Naive thymus-derived CD4-positive, alpha-beta T cell (primary cell): ENCODE results near the gene CTBP2. TPM values are rescaled to one million over a fixed set of nuclear protein-coding genes. Genes with fewer than 3 reads are reported as not detected.

Experiments
- ATAC-seq: fragments of 150-1000 bp; cut with Tn5 transposase; 2 replicates; pipeline ENCODE4 v1.10.0; 2021; ENCODE audit warnings: mild to moderate bottlenecking, moderate library complexity
- CTCF ChIA-PET: fragments of 350-600 bp; sonication (Branson Sonifier 250); formaldehyde crosslinking; loops from one replicate; lab custom pipeline; 2021; ENCODE audit warnings: antibody characterized with exemption; lab: Charles Lee
- POLR2A ChIA-PET: fragments of 350-600 bp; sonication (Branson Sonifier 250); formaldehyde crosslinking; loops from one replicate; lab custom pipeline; 2021; ENCODE audit warnings: antibody characterized with exemption, inconsistent platforms; lab: Charles Lee
- DNase-seq, 9 donors: peaks; one replicate each; pipeline versions ENCODE4 v3.0.0 to v3.0.0-alpha.2; 2020 to 2022; ENCODE audit warnings: mixed read lengths in 1 of 9
- H3K27ac ChIP-seq: one replicate; pipeline ENCODE4 v1.7.0; 2013; ENCODE audit warnings: mild to moderate bottlenecking, low read depth, low read length, moderate library complexity
- H3K27me3 ChIP-seq, 2 donors: one replicate each; pipeline ENCODE4 v1.7.0; 2013; ENCODE audit warnings: low read length in 2 of 2, mild to moderate bottlenecking in 2 of 2, moderate library complexity in 2 of 2; ENCODE audit not compliant: control insufficient read depth in 2 of 2, insufficient read depth in 2 of 2
- H3K36me3 ChIP-seq, 3 experiments: 1 replicate in 2 of 3; 2 replicates in 1 of 3; pipeline ENCODE4 v1.7.0; 2013; ENCODE audit warnings: low read length in 3 of 3, mild to moderate bottlenecking in 3 of 3, moderate library complexity in 1 of 3; ENCODE audit not compliant: insufficient read depth in 3 of 3, control insufficient read depth in 2 of 3
- H3K4me1 ChIP-seq, 2 donors: one replicate each; pipeline ENCODE4 v1.7.0; 2013; ENCODE audit warnings: low read length in 2 of 2, mild to moderate bottlenecking in 2 of 2, moderate library complexity in 1 of 2; ENCODE audit not compliant: control insufficient read depth in 2 of 2, insufficient read depth in 2 of 2
- H3K4me3 ChIP-seq: 2 replicates; pipeline ENCODE4 v1.7.0; 2013; ENCODE audit warnings: mild to moderate bottlenecking, low read length
- H3K9me3 ChIP-seq, 3 experiments: 1 replicate in 2 of 3; 2 replicates in 1 of 3; pipeline ENCODE4 v1.7.0; 2013; ENCODE audit warnings: low read length in 3 of 3; ENCODE audit not compliant: control insufficient read depth in 2 of 3
- H3K27ac Mint-ChIP-seq, 9 donors: one replicate each; pipeline ENCODE4 v1.8.0; 2020 to 2022; ENCODE audit warnings: mixed read lengths in 9 of 9, mild to moderate bottlenecking in 8 of 9, moderate library complexity in 5 of 9, inconsistent platforms in 2 of 9
- H3K27me3 Mint-ChIP-seq, 5 donors: one replicate each; pipeline ENCODE4 v1.8.0; 2021 to 2022; ENCODE audit warnings: mixed read lengths in 5 of 5, mild to moderate bottlenecking in 1 of 5
- H3K36me3 Mint-ChIP-seq, 5 donors: one replicate each; pipeline ENCODE4 v1.8.0; 2020 to 2022; ENCODE audit warnings: mixed read lengths in 5 of 5, mild to moderate bottlenecking in 3 of 5, inconsistent platforms in 1 of 5
- H3K4me1 Mint-ChIP-seq, 7 donors: one replicate each; pipeline ENCODE4 v1.8.0; 2020 to 2022; ENCODE audit warnings: mixed read lengths in 7 of 7, mild to moderate bottlenecking in 3 of 7, inconsistent platforms in 1 of 7
- H3K4me3 Mint-ChIP-seq, 10 donors: one replicate each; pipeline ENCODE4 v1.8.0; 2020 to 2022; ENCODE audit warnings: mild to moderate bottlenecking in 10 of 10, mixed read lengths in 10 of 10, moderate library complexity in 6 of 10, inconsistent platforms in 2 of 10
- H3K9me3 Mint-ChIP-seq, 11 donors: one replicate each; pipeline ENCODE4 v1.8.0; 2020 to 2022; ENCODE audit warnings: mixed read lengths in 11 of 11, mild to moderate bottlenecking in 4 of 11, inconsistent platforms in 1 of 11, moderate library complexity in 1 of 11
- intact Hi-C, 2 donors: fragments of 100-400 bp; cut with micrococcal nuclease; formaldehyde crosslinking; loops; one replicate each; pipeline ENCODE4 v1.15.1; 2023
- polyA plus RNA-seq, 2 donors: library from polyadenylated mRNA; unstranded; fragments of 300-500 nt; fragmentation: Illumina TruSeq; gene quantifications; one replicate each; pipeline ENCODE4 v1.2.3, GENCODE V29; 2021
- total RNA-seq, 6 experiments: library from RNA in 5 of 6; stranded (reverse) in 5 of 6; gene quantifications; 1 replicate in 5 of 6; 2 replicates in 1 of 6; pipeline ENCODE4 v1.2.3 and lab custom pipeline; 2021 to 2026

Gene CTBP2
- total and polyA plus RNA-seq, 7 experiments from 2014 or later, result 0.05 to 39.5 (median 1.7) TPM; not detected in 1

DNA sequence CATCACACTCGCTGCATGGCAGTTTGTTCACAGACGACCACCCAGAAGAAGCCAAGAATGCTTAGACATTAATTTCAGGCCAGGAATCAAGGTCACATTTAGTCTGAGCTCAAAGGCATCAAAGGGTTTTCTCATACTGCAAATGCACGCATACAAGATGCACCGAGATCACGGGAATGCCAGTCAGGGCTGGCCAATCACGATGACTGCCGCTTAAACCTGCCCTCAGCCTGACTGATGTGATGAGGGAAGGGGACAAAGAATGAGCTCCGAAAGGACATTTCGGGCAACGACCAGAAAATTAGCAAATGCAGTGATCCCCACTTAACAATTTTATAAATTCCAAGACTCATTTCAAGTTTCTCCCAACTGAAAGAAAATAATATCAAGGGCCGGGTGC lies 20.2 kb downstream of the CTBP2 start:
- no peaks in the 10 kb centered on the region for H3K36me3 ChIP-seq
- no peaks in the 10 kb centered on the region for H3K9me3 ChIP-seq
- ChIA-PET CTCF (no interaction called here), POLR2A (no interaction called here)
- intact Hi-C loops, result no loop called here
- Mint-ChIP-seq H3K4me3 (no peak overlapping the region), H3K9me3 (no peaks in the 10 kb centered on the region), H3K36me3 (no peaks in the 10 kb centered on the region), H3K27ac (no peak overlapping the region), H3K4me1 (peaks cover 0 to 3% (median 0%) of the 10 kb centered on the region in 7 donors), H3K27me3 (peaks cover 0 to 35% (median 7%) of the 10 kb centered on the region in 5 donors)
- DNase-seq (no peak), ATAC-seq (no peak)
- no peaks in the 10 kb centered on the region for H3K27me3 ChIP-seq
- no peaks in the 10 kb centered on the region for H3K4me1 ChIP-seq
- no peak overlapping the region for H3K4me3 ChIP-seq
- H3K27ac ChIP-seq, result no peak overlapping the region

DNA sequence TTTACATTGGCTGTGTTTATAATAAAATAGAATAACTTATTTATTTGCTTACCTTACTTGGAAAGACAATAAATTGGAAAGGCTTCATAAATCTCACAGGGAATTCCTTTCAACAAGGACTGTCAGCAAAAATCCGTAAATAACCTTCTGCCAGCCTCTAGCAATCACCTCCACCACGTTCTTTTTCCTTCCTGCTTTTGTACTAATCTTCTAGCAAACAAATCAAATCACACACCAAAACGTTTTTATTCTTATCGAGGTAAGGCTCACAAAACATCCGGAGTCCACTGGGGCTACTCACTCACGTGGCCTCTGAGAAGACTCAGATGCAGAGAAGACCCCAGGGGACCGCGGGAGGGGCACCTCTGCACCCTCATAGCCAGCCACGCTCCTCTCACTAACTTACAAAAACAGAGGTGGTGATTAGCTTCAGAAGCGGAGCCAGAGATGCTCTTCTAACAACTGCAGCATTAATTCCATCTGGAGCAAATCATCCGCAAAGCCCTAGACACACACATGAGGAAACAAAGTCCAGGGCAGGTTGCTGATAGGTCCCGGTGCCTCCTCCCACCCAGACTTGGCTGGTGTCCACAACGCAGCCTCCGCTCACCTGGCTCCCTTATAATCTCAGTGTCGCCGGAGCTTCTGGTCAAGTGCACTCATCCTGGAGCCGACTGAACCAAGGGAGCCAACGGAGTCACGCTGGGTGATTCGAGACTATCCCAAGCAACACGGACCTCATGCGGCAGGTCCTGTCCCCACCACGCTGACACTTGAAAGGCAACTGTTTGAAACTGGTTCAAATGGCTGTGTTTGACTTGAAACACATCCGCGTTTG lies 22.5 kb downstream of the CTBP2 start:
- no peaks in the 10 kb centered on the region for H3K27me3 ChIP-seq
- no peaks in the 10 kb centered on the region for H3K4me1 ChIP-seq
- Mint-ChIP-seq H3K4me1 (peaks cover 0 to 3% (median 0%) of the 10 kb centered on the region in 7 donors), H3K9me3 (no peaks in the 10 kb centered on the region), H3K36me3 (no peaks in the 10 kb centered on the region), H3K4me3 (no peak overlapping the region), H3K27ac (peak overlapping the region in 1 of 9 donors; percentile 17), H3K27me3 (peaks cover 0 to 28% (median 5%) of the 10 kb centered on the region in 5 donors)
- H3K36me3 ChIP-seq, result no peaks in the 10 kb centered on the region
- ATAC-seq, result no peak
- no peak overlapping the region for H3K4me3 ChIP-seq
- ChIA-PET POLR2A (no interaction called here), CTCF (no interaction called here)
- intact Hi-C loops, result no loop called here
- no peak for DNase-seq
- H3K27ac ChIP-seq, result no peak overlapping the region
- no peaks in the 10 kb centered on the region for H3K9me3 ChIP-seq

DNA sequence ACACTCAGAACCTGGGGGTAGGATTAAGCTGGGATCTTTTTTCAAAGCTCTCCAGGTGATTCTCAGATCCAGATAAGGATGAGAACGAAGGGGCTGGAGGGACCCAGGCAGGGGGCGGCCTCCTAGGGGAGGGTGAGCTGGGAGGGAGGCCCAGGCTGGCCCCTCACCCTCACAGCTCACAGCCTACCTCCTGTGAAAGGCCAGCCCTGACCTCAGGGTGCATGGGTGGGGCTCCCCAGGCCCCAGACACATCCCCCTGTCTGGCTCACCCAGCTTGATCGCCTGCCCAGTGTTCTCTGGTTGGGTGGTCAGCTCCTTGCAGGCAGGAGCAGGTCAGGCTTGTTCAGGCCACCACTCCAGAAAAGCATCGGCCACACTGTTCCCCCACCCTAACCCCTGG lies 24.3 kb downstream of the CTBP2 start:
- Histone ChIP-seq H3K27ac (no peak overlapping the region), H3K4me3 (no peak overlapping the region), H3K4me1 (no peaks in the 10 kb centered on the region), H3K36me3 (no peaks in the 10 kb centered on the region), H3K9me3 (no peaks in the 10 kb centered on the region), H3K27me3 (no peaks in the 10 kb centered on the region)
- POLR2A ChIA-PET, result no interaction called here
- H3K36me3 Mint-ChIP-seq, result no peaks in the 10 kb centered on the region
- peaks cover 0 to 4% (median 0%) of the 10 kb centered on the region in 7 donors for H3K4me1 Mint-ChIP-seq
- no peak for ATAC-seq
- no peak for DNase-seq
- intact Hi-C loops, result no loop called here
- peaks cover 0 to 27% (median 5%) of the 10 kb centered on the region in 5 donors for H3K27me3 Mint-ChIP-seq
- no peak overlapping the region for H3K4me3 Mint-ChIP-seq
- no peak overlapping the region for H3K27ac Mint-ChIP-seq
- CTCF ChIA-PET, result no interaction called here
- H3K9me3 Mint-ChIP-seq, result peaks cover 0 to 2% (median 0%) of the 10 kb centered on the region in 11 donors

DNA sequence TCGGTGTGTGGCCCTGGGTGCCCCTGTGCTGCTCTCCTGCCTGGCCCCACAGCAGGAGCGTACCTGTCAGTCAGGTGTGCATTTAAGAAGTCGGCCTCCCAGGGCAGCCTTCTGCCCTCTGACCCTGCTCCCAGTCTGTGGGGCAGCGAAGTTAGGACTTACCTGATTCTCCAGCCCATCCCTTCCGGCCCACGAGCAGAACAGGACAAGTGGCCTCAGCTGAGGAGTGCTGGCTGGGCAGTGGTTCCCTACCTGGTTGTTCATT lies 24.7 kb downstream of the CTBP2 start:
- Mint-ChIP-seq H3K27ac (no peak overlapping the region), H3K9me3 (peaks cover 0 to 2% (median 0%) of the 10 kb centered on the region in 11 donors), H3K4me3 (no peak overlapping the region), H3K27me3 (peaks cover 0 to 27% (median 5%) of the 10 kb centered on the region in 5 donors), H3K36me3 (no peaks in the 10 kb centered on the region), H3K4me1 (peaks cover 0 to 4% (median 0%) of the 10 kb centered on the region in 7 donors)
- DNase-seq (no peak), ATAC-seq (no peak)
- H3K36me3 ChIP-seq, result no peaks in the 10 kb centered on the region
- H3K27ac ChIP-seq, result no peak overlapping the region
- POLR2A ChIA-PET, result no interaction called here
- H3K4me1 ChIP-seq, result no peaks in the 10 kb centered on the region
- CTCF ChIA-PET, result no interaction called here
- H3K4me3 ChIP-seq, result no peak overlapping the region
- no peaks in the 10 kb centered on the region for H3K9me3 ChIP-seq
- intact Hi-C loops, result no loop called here
- H3K27me3 ChIP-seq, result no peaks in the 10 kb centered on the region

DNA sequence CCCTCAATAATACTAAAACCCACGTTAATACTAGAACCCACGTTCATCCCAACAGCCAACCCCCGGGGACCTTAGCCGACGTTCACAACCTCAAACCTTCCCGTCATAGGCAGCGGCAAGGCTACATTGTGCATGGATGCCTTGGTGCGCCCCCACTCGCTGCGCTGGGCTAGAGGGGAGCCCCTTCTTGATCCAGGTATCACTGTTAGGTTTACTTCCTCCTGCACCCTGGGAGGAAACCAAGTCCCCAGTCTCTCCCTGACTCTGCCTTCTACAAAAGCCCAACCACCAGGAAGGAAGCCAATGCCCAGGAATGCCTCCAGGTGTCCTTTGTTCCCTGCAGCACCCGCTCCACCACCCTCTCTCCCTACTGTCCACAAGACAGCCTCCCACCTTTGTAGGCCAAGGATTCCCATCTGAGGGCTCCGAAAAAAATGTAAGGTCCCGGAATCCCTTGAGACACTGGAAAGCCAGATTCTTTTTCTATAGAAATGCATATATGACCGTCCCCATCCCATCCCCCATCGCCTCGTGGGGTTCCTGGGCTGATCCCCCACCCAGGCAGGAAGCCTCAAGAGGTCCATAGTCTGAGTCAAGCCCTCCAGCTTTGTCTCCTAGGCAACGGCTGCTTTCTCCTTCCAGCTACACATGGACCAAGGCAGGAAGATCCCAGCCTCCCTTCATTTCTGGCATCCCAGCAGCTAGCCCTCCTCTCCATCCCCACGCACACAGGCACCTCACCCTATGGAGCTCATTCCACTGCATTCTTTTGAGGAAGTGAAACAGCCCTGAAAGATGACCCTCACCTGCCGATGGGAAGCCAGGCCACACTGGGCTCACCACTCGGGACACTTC lies 25.2 kb downstream of the CTBP2 start:
- CTCF ChIA-PET, result no interaction called here
- H3K27ac ChIP-seq, result no peak overlapping the region
- Mint-ChIP-seq H3K36me3 (no peaks in the 10 kb centered on the region), H3K27ac (no peak overlapping the region), H3K4me3 (no peak overlapping the region), H3K4me1 (peaks cover 0 to 4% (median 0%) of the 10 kb centered on the region in 7 donors), H3K9me3 (peaks cover 0 to 2% (median 0%) of the 10 kb centered on the region in 11 donors), H3K27me3 (peaks cover 0 to 27% (median 5%) of the 10 kb centered on the region in 5 donors)
- no peaks in the 10 kb centered on the region for H3K36me3 ChIP-seq
- POLR2A ChIA-PET, result no interaction called here
- H3K4me3 ChIP-seq, result no peak overlapping the region
- H3K27me3 ChIP-seq, result no peaks in the 10 kb centered on the region
- DNase-seq (no peak), ATAC-seq (no peak)
- H3K9me3 ChIP-seq, result no peaks in the 10 kb centered on the region
- no peaks in the 10 kb centered on the region for H3K4me1 ChIP-seq
- intact Hi-C loops, result no loop called here

DNA sequence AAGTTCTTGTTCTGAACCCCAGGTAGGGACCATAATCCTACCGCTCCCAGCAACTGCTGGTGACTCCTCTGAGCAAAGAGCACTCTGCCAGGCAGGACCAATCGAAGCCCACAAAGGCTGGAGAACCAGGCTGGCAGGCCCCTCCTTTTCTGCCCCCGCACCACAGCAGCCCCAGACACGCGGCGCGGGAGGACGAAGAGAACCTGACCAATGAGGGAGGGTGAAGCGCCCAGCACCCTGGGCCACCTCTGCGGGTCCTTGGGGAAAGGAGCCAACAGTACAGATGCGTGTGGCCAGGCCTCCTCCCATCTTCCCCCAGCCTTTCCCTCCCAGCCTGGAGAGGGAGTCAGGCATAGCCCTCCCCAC lies 25.9 kb downstream of the CTBP2 start:
- Mint-ChIP-seq H3K9me3 (peaks cover 0 to 2% (median 0%) of the 10 kb centered on the region in 11 donors), H3K36me3 (no peaks in the 10 kb centered on the region), H3K4me3 (no peak overlapping the region), H3K27ac (no peak overlapping the region), H3K27me3 (peaks cover 0 to 27% (median 5%) of the 10 kb centered on the region in 5 donors), H3K4me1 (peaks cover 0 to 4% (median 0%) of the 10 kb centered on the region in 7 donors)
- ATAC-seq (no peak), DNase-seq (no peak)
- H3K9me3 ChIP-seq, result no peaks in the 10 kb centered on the region
- ChIA-PET POLR2A (no interaction called here), CTCF (no interaction called here)
- intact Hi-C loops, result no loop called here
- H3K4me1 ChIP-seq, result no peaks in the 10 kb centered on the region
- H3K27ac ChIP-seq, result no peak overlapping the region
- H3K4me3 ChIP-seq, result no peak overlapping the region
- H3K36me3 ChIP-seq, result no peaks in the 10 kb centered on the region
- no peaks in the 10 kb centered on the region for H3K27me3 ChIP-seq
